ENCODE results near the gene MCM8.

MCM8 gene

GRCh38 chr20:5973172-5973571 lies 22.7 kb downstream of the MCM8 start:
- TF ChIP-seq, protein P1, sequence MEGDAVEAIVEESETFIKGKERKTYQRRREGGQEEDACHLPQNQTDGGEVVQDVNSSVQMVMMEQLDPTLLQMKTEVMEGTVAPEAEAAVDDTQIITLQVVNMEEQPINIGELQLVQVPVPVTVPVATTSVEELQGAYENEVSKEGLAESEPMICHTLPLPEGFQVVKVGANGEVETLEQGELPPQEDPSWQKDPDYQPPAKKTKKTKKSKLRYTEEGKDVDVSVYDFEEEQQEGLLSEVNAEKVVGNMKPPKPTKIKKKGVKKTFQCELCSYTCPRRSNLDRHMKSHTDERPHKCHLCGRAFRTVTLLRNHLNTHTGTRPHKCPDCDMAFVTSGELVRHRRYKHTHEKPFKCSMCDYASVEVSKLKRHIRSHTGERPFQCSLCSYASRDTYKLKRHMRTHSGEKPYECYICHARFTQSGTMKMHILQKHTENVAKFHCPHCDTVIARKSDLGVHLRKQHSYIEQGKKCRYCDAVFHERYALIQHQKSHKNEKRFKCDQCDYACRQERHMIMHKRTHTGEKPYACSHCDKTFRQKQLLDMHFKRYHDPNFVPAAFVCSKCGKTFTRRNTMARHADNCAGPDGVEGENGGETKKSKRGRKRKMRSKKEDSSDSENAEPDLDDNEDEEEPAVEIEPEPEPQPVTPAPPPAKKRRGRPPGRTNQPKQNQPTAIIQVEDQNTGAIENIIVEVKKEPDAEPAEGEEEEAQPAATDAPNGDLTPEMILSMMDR (IDR thresholded peaks at IDR 0.05) = no peak
- peaks cover 3% of the 10 kb centered on the region for H3K27me3 Mint-ChIP-seq (ENCODE audit: low read depth, poor library complexity)
- no peak overlapping the region for H3K27ac Mint-ChIP-seq
- DNase-seq = no peak
- no peaks in the 10 kb centered on the region for H3K9me3 Mint-ChIP-seq
- no peaks in the 10 kb centered on the region for H3K4me1 Mint-ChIP-seq
- peaks cover 20% of the 10 kb centered on the region for H3K36me3 Mint-ChIP-seq (ENCODE audit: low read depth)
- H3K4me3 Mint-ChIP-seq = no peak overlapping the region

GRCh38 chr20:5973971-5974370 lies 23.5 kb downstream of the MCM8 start:
- TF ChIP-seq, protein P1 (IDR thresholded peaks at IDR 0.05) = no peak
- H3K9me3 Mint-ChIP-seq = no peaks in the 10 kb centered on the region
- H3K4me3 Mint-ChIP-seq = no peak overlapping the region
- H3K36me3 Mint-ChIP-seq (ENCODE audit: low read depth) = peaks cover 20% of the 10 kb centered on the region
- peaks cover 3% of the 10 kb centered on the region for H3K27me3 Mint-ChIP-seq (ENCODE audit: low read depth, poor library complexity)
- H3K4me1 Mint-ChIP-seq = no peaks in the 10 kb centered on the region
- no peak overlapping the region for H3K27ac Mint-ChIP-seq
- no peak for DNase-seq

GRCh38 chr20:5974531-5974930 lies 24.1 kb downstream of the MCM8 start:
- Mint-ChIP-seq H3K4me1 (no peaks in the 10 kb centered on the region), H3K9me3 (no peaks in the 10 kb centered on the region), H3K36me3 (ENCODE audit: low read depth) (peaks cover 24% of the 10 kb centered on the region), H3K27me3 (ENCODE audit: low read depth, poor library complexity) (peaks cover 3% of the 10 kb centered on the region), H3K27ac (no peak overlapping the region), H3K4me3 (no peak overlapping the region)
- TF ChIP-seq, protein P1 (IDR thresholded peaks at IDR 0.05) = no peak
- no peak for DNase-seq

DNA sequence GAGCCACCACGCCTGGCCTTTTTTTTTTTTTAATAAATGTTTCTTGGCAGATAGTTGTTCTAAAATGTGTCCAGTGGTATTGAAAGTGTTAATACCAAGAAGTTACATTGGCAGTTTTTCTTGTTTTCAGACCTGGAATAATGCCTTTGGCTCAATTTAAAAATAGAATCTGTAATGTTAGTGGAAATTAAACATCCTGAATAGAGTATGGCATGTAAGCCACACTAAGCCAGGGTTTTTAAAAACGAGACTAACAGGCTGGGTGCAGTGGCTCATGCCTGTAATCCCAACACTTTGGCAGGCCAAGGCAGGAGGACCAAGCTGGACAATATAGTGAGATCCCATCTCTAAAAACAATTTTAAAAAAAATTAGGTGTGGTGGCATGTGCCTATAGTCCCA lies 25.3 kb downstream of the MCM8 start:
- no peak for DNase-seq
- H3K4me3 Mint-ChIP-seq = no peak overlapping the region
- H3K27me3 Mint-ChIP-seq (ENCODE audit: low read depth, poor library complexity) = peaks cover 3% of the 10 kb centered on the region
- no peak overlapping the region for H3K27ac Mint-ChIP-seq
- H3K4me1 Mint-ChIP-seq = no peaks in the 10 kb centered on the region
- peaks cover 29% of the 10 kb centered on the region for H3K36me3 Mint-ChIP-seq (ENCODE audit: low read depth)
- no peaks in the 10 kb centered on the region for H3K9me3 Mint-ChIP-seq
- TF ChIP-seq, protein P1 (IDR thresholded peaks at IDR 0.05) = no peak

DNA sequence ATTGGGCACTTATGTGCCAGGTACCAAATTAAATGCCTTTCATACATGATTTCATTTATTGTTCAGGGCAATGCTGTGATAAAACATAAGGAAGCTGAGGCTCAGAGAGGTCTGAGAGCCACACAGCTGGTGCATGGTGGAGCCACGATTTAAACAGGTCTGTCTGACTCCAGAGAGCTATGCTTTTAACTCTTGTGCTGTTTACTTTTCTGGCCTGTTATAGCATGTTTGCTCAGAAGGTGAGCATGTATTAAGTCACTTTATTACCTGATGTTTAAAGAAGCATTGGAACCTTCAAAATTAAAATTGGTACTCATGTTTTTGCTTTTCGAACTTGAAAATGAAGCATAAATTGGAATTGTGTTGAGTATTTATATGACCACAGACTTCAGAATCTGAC lies 26.8 kb downstream of the MCM8 start:
- Mint-ChIP-seq H3K27ac (no peak overlapping the region), H3K36me3 (ENCODE audit: low read depth) (peaks cover 23% of the 10 kb centered on the region), H3K9me3 (no peaks in the 10 kb centered on the region), H3K4me1 (no peaks in the 10 kb centered on the region), H3K27me3 (ENCODE audit: low read depth, poor library complexity) (peaks cover 3% of the 10 kb centered on the region), H3K4me3 (no peak overlapping the region)
- no peak for DNase-seq
- TF ChIP-seq, protein P1 (IDR thresholded peaks at IDR 0.05) = no peak

DNA sequence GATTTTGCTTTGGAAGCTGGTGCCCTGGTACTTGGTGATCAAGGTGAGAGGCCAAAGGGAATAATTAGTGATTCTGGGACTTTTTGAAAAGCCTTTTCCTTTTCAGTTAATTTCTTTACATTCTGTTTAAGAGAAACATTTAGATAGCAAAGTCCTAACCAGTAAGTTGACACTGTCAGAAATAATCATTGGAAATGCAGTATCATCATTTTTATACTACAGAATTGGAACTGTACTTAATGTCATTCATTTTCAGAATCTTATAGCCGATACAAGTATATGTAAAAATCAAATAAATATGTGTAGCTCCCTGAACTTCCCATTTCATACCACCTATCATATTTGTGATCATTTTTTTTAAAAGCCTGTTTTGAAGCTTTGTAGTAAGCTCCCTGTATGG lies 27.5 kb downstream of the MCM8 start:
- TF ChIP-seq, protein P1 (IDR thresholded peaks at IDR 0.05) = no peak
- DNase-seq = no peak
- H3K36me3 Mint-ChIP-seq (ENCODE audit: low read depth) = peaks cover 27% of the 10 kb centered on the region
- no peak overlapping the region for H3K27ac Mint-ChIP-seq
- no peaks in the 10 kb centered on the region for H3K4me1 Mint-ChIP-seq
- no peak overlapping the region for H3K4me3 Mint-ChIP-seq
- H3K27me3 Mint-ChIP-seq (ENCODE audit: low read depth, poor library complexity) = peaks cover 3% of the 10 kb centered on the region
- H3K9me3 Mint-ChIP-seq = no peaks in the 10 kb centered on the region
